Stimulated activated CD8-positive, alpha-beta memory T cell treated with anti-CD3 and anti-CD28 coated beads, Interleukin-12 subunit alpha, Interleukin-12 subunit beta, amount 100 ng/mL, for 1 hour (primary cell): Measurements from ENCODE around the gene SPZ1.
"Not testable (repeated sequence)": the region's sequence is repeated elsewhere in the genome, so short reads cannot be mapped to it uniquely, and the experiment has no call there.

Experiments
- DNase-seq: peaks from one replicate; pipeline ENCODE4 v3.0.0-alpha.2; 2020; ENCODE audit warnings: low read depth

Gene SPZ1

DNA sequence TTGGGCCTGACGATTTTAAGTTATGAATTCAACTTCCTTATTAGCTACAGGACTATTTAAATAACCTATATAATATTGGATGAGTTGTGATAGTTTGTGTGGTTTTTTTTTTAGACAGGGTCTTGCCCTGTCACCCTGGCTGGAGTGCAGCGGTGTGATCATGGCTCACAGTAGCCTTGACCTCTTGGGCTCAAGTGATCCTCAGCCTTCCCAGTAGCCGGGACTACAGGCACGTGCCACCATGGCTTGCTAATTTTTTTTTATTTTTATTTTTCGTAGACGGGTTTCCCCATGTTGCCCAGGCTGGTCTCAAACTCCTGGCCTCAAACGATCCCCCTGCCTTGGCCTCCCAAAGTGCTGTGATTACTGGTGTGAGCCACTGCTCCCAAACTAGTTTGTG is 17.6 kb downstream of the SPZ1 start:
- no peak for DNase-seq

DNA sequence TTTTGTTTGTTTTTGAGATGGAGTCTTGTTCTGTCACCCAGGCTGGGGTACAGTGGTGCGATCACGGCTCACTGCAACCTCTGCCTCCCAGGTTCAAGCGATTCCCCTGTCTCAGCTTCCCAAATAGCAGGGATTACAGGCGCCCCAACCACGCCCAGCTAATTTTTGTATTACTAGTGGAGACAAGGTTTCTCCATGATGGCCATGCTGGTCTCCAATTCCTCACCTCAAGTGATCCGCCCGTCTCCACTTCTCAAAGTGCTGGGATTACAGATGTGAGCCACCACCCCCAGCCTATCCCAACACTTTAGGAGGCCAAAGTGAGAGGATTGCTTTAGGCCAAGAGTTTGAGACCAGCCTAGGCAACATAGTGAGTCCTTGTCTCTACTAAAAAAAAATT is 19.3 kb downstream of the SPZ1 start:
- DNase-seq = no peak

DNA sequence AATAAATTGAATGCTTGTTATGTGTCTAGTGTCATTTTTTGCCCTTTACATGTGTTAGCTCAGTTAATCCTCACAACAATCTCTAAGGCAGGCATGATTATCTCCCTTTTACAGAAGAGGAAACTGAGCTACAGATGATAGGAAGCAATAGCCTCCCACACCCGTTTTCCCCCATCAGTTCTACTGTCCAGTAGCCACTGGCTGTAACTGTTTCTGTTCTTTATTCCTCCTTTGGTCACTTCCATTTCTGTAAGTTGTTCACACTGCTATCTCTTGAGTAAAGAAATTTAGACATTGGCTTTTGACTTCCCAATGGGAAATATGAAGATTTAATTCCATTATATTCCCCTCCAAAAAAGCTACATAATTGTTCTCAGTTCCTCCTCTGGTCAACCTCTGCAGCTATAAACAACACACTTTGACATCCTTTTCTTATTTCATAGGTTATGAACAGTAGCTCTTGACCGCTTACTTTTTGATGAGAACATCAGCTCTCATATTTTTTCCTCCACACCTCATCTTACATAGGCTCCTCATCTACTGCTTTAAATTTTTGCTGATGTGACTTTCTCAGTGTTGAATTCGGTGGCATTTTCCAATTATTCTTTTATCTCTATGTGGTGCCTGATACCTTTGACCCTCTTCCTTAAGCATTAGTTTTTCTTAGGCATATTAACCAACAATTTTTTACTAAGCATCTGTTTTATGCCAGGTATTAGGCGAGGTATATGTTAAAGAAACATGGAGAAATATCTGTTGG is 21.4 kb downstream of the SPZ1 start:
- no peak for DNase-seq

DNA sequence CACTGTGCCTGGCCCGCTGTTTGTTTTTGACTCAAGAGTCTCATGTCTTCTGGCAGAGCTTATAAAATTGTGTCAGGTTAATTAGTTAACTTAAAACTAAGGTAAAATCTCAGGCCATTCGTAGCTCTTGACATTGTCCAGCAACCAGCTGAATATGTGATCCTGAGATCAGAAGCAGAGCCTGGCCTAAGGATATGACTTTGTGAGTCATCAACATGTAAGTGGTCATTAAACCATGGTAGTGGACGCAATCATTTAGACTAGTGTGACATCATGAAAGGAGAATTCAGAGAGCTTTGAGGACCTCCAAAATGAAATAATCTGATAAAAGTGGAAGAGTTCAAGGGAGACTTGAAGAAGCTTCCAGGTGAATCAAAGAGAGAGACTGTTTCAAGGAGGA is 23.3 kb downstream of the SPZ1 start:
- DNase-seq = no peak

- DNase-seq = no peak
Observed at GRCh38 chr5:80346055-80346454, 26.3 kb downstream of the SPZ1 start.

DNA sequence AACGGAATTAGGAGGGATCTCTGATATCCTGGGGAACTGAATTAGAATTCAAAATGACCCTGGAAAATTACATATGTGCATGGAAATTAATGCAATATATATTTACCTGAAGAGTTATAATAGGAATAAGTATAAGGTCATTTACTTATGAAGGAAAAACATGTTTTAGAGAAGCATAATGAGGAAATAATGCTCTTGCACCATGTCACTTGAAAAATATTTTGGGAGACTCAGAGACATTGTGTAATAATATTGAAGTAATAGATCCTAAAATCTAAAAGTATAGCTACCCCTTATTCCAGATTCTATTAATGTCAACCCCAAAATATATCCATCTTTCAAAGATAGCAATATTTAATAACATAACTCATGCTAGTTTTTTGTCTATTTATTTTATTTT is 28.4 kb downstream of the SPZ1 start:
- DNase-seq = no peak

GRCh38 chr5:80351019-80351418 is 31.2 kb downstream of the SPZ1 start:
- DNase-seq = not testable (repeated sequence)

DNA sequence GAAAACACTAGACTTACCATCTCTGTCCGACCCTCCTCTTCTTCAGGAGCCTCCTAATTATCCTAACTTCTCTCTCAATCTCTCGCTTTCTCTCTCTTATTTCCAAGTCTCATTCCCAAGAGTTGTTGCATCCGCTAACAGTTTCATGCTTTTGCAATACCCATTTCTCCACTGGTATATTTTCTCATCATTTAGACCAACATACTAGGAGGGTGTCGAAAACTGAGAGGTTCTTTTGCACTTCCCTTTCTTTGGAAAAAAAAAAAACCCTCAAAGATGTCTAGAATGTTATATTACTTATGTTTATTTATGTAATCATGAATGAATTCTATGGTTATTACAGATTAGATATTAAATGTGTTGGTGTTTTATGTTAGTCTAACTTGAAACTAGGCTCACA is 35.9 kb downstream of the SPZ1 start:
- no peak for DNase-seq

GRCh38 chr5:80357671-80358070 is 37.9 kb downstream of the SPZ1 start:
- no peak for DNase-seq

- no peak for DNase-seq
Observed at GRCh38 chr5:80360914-80361444, 41.2 kb downstream of the SPZ1 start.

DNA sequence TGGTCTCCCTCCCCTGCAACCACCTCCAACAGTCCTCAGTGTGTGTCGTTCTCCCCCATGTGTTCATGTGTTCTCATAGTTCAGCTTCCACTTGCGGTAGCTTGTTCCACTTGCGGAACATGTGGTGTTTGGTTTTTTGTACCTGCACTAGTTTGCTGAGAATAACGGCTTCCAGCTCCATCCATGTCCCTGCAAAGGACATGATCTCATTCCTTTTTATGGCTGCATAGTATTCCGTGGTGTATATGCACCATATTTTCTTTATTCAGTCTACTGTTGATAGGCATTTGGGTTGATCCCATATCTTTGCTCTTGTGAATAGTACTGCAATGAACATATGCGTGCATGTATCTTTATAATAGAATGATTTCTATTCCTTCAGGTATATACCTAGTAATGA is 45.1 kb downstream of the SPZ1 start:
- no peak for DNase-seq

DNA sequence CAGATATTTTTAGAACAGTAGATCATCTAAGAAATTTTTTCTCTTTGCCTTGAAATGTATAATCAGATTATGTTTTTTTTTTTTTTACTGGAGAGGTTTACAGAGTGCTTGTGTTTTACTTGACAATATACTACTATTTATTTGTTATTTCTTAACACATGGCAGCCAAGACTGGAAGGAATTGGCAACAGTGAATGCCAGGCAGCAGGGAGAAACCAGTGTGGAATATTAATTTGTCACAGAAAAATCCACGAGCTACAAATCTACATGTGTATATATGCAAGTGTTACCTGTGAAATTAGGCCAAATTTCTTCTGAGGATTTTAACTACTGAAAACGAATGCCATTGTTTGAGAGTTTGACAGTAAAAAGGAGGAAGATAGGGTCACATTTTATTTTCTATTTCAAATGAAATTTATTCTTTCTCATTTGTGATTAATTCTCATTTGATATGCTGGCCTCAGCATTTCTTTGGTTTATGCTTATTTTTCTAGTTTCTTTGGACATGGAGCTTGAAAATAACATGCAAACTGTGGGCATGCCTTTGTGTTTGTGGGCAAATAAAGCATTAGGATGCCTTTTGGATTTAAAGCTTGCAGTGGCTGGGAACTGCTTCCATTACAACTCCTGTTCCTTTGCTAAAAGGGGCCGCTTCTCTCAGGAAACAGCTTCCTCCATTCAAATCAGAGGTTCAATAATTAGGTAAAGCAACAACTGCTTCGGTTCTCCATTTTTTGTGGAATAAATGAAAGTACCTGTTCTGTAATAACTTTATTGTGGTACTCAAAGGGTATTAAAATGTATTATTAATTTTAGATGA is 49.1 kb downstream of the SPZ1 start:
- no peak for DNase-seq

- DNase-seq = no peak
Observed at GRCh38 chr5:80369521-80369920, 49.7 kb downstream of the SPZ1 start.

- DNase-seq = no peak
Observed at GRCh38 chr5:80370390-80370789, 50.6 kb downstream of the SPZ1 start.
